Osteocyte (in vitro differentiated cells): ENCODE results near the gene RNU1-1. TPM values are rescaled to one million over a fixed set of nuclear protein-coding genes. Genes with fewer than 3 reads are reported as not detected.
"Not testable (repeated sequence)": the region's sequence is repeated elsewhere in the genome, so short reads cannot be mapped to it uniquely, and the experiment has no call there.

ENCODE experiments used
- DNase-seq: peaks from one replicate; pipeline ENCODE4 v3.0.0; 2021; ENCODE audit warnings: mixed read lengths; ENCODE audit not compliant: unreplicated experiment; ENCODE audit errors: extremely low spot score
- H3K27ac Mint-ChIP-seq: one replicate; pipeline ENCODE4 v1.8.0; 2021; ENCODE audit warnings: mild to moderate bottlenecking, mixed read lengths; ENCODE audit not compliant: unreplicated experiment
- H3K27me3 Mint-ChIP-seq: one replicate; pipeline ENCODE4 v1.8.0; 2021; ENCODE audit warnings: mixed read lengths; ENCODE audit not compliant: unreplicated experiment
- H3K36me3 Mint-ChIP-seq: one replicate; pipeline ENCODE4 v1.8.0; 2021; ENCODE audit warnings: mixed read lengths; ENCODE audit not compliant: unreplicated experiment
- H3K4me1 Mint-ChIP-seq: one replicate; pipeline ENCODE4 v1.8.0; 2021; ENCODE audit warnings: mixed read lengths; ENCODE audit not compliant: unreplicated experiment
- H3K4me3 Mint-ChIP-seq: one replicate; pipeline ENCODE4 v1.8.0; 2021; ENCODE audit warnings: mild to moderate bottlenecking, moderate library complexity, mixed read lengths; ENCODE audit not compliant: unreplicated experiment
- H3K9me3 Mint-ChIP-seq: one replicate; pipeline ENCODE4 v1.8.0; 2021; ENCODE audit warnings: mixed read lengths; ENCODE audit not compliant: unreplicated experiment
- CTCF ChIP-seq: fragments of 200-600 bp; sonication (generic); IDR thresholded peaks from 2 replicates; pipeline ENCODE4 v1.5.0; 2021; ENCODE audit warnings: antibody characterized with exemption, mild to moderate bottlenecking, moderate library complexity
- total RNA-seq: library from RNA; stranded (reverse); gene quantifications from 2 replicates; pipeline ENCODE4 v1.2.1, GENCODE V29; 2021

RNU1-1 gene
- total RNA-seq, 1 donor from 2014 or later: 2,859 TPM

- H3K9me3 Mint-ChIP-seq, DNase-seq, H3K27me3 Mint-ChIP-seq, H3K4me3 Mint-ChIP-seq, H3K36me3 Mint-ChIP-seq, H3K27ac Mint-ChIP-seq, H3K4me1 Mint-ChIP-seq: not testable (repeated sequence)
These were observed 21.1 kb downstream of the RNU1-1 start for GRCh38 chr1:16492937-16493336.

GRCh38 chr1:16491056-16491675 lies 22.9 kb downstream of the RNU1-1 start:
- H3K27me3 Mint-ChIP-seq: no peaks in the 10 kb centered on the region
- no peak for TF ChIP-seq CTCF
- H3K4me1 Mint-ChIP-seq: peaks cover 1% of the 10 kb centered on the region
- H3K36me3 Mint-ChIP-seq: peaks cover 6% of the 10 kb centered on the region
- DNase-seq: no peak
- no peaks in the 10 kb centered on the region for H3K9me3 Mint-ChIP-seq
- H3K27ac Mint-ChIP-seq: no peak overlapping the region
- no peak overlapping the region for H3K4me3 Mint-ChIP-seq

GRCh38 chr1:16489195-16489880 lies 24.7 kb downstream of the RNU1-1 start:
- DNase-seq, H3K36me3 Mint-ChIP-seq, H3K4me1 Mint-ChIP-seq, H3K9me3 Mint-ChIP-seq, H3K27ac Mint-ChIP-seq, H3K27me3 Mint-ChIP-seq, H3K4me3 Mint-ChIP-seq: not testable (repeated sequence)

DNA sequence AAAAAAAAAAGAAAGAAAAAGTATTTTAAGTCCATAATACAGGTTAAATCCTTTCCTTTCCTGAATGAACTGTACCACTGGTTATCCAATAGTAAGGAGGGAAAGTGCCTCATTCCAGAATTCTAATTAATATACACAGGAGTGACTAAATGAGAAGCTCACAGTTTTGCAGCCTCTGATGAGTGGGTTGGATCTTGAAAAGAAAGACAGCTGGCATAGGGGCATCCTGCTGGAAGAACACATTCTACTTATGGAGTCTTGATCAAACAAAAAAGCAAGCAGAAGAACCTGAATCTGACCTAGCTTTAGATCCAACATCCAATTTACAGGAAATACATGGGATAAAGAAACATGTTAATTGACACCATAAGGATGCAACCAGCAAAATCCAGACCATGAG lies 27.1 kb downstream of the RNU1-1 start:
- H3K27me3 Mint-ChIP-seq, H3K9me3 Mint-ChIP-seq, H3K4me1 Mint-ChIP-seq, H3K27ac Mint-ChIP-seq, H3K4me3 Mint-ChIP-seq, DNase-seq: not testable (repeated sequence)
- H3K36me3 Mint-ChIP-seq: peaks cover 13% of the 10 kb centered on the region

GRCh38 chr1:16486316-16486715 lies 27.8 kb downstream of the RNU1-1 start:
- H3K4me3 Mint-ChIP-seq, H3K4me1 Mint-ChIP-seq, H3K27ac Mint-ChIP-seq, DNase-seq, H3K27me3 Mint-ChIP-seq, H3K9me3 Mint-ChIP-seq: not testable (repeated sequence)
- H3K36me3 Mint-ChIP-seq: peaks cover 14% of the 10 kb centered on the region

DNA sequence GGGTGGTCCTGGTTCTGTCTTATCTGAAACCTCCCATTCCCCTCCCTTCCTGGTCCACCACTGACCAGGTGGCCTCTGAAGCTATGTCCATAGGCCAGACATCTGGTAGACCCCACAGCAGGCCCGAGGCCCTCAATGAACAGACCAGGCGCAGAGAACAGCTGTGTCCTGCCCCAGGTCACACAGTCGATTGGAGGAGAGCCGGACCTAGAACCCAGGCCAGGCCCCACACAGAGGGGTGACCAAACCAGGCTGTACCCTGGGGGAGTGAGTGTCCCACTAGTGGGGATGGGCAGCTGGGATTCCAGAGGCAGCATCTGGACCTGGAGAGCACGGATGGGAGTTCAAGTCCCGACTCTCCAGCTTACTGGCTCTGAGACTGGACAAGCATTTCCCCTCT lies 29.2 kb downstream of the RNU1-1 start:
- Mint-ChIP-seq H3K27me3 (no peaks in the 10 kb centered on the region), H3K27ac (no peak overlapping the region), H3K4me1 (no peaks in the 10 kb centered on the region), H3K36me3 (peaks cover 22% of the 10 kb centered on the region), H3K9me3 (no peaks in the 10 kb centered on the region), H3K4me3 (no peak overlapping the region)
- no peak for DNase-seq
- TF ChIP-seq CTCF: no peak

DNA sequence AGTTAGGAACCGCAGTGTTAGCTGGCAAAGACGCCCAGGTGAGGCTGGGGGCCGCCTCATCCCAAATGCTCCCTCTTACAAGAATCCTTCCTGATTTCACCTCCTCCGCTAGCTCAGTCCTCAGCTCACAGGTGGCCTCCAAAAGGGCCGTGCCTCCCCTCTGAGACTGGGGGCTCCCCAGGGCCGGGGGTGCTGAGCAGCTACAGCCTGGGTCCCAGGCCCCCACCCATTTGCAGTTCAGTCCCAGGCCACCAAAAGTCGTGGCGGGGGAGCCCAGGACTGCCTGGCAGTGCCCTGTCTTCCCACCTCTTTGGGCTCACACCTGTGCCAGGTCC lies 29.6 kb downstream of the RNU1-1 start:
- Mint-ChIP-seq H3K36me3 (peaks cover 22% of the 10 kb centered on the region), H3K27me3 (no peaks in the 10 kb centered on the region), H3K9me3 (no peaks in the 10 kb centered on the region), H3K4me3 (no peak overlapping the region), H3K4me1 (no peaks in the 10 kb centered on the region), H3K27ac (no peak overlapping the region)
- no peak for DNase-seq
- no peak for TF ChIP-seq CTCF

GRCh38 chr1:16483639-16484500 lies 30.2 kb downstream of the RNU1-1 start:
- H3K4me3 Mint-ChIP-seq, H3K27me3 Mint-ChIP-seq, H3K27ac Mint-ChIP-seq, H3K9me3 Mint-ChIP-seq, H3K4me1 Mint-ChIP-seq, DNase-seq: not testable (repeated sequence)
- peaks cover 22% of the 10 kb centered on the region for H3K36me3 Mint-ChIP-seq

DNA sequence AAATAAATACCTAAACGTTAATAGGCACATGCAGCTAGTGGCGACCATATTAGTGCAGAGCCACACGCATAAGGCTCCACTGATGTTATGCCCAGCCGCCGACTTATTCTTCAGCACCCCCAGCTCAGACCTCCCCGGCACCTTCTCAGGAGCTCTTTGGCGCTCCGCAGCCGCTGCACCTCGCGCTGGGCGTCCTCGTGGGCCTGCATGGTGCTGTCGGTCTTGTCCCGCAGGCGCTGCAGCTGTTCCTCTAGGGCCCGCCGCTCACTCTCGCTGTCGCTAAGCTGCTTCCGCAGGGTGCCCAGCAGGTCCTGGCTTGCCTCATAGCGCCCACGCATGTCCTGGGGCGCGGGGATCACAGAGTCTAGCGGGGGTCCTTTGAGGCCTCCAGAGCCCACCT lies 30.9 kb downstream of the RNU1-1 start:
- peaks cover 24% of the 10 kb centered on the region for H3K36me3 Mint-ChIP-seq
- not testable (repeated sequence) for H3K4me1 Mint-ChIP-seq, DNase-seq, H3K27ac Mint-ChIP-seq, H3K4me3 Mint-ChIP-seq, H3K9me3 Mint-ChIP-seq, H3K27me3 Mint-ChIP-seq
